Activated CD4-positive, alpha-beta T cell treated with anti-CD3 and anti-CD28 coated beads for 1 hour (primary cell): ENCODE data around the gene KIAA1671.

Experiments
- DNase-seq: peaks from one replicate; pipeline ENCODE4 v3.0.0-alpha.2; 2020

Gene KIAA1671

GRCh38 chr22:25016311-25016710 is 63.8 kb downstream of the KIAA1671 start:
- no peak for DNase-seq

- no peak for DNase-seq
Measured at GRCh38 chr22:25018009-25018408, 65.5 kb downstream of the KIAA1671 start.

DNA sequence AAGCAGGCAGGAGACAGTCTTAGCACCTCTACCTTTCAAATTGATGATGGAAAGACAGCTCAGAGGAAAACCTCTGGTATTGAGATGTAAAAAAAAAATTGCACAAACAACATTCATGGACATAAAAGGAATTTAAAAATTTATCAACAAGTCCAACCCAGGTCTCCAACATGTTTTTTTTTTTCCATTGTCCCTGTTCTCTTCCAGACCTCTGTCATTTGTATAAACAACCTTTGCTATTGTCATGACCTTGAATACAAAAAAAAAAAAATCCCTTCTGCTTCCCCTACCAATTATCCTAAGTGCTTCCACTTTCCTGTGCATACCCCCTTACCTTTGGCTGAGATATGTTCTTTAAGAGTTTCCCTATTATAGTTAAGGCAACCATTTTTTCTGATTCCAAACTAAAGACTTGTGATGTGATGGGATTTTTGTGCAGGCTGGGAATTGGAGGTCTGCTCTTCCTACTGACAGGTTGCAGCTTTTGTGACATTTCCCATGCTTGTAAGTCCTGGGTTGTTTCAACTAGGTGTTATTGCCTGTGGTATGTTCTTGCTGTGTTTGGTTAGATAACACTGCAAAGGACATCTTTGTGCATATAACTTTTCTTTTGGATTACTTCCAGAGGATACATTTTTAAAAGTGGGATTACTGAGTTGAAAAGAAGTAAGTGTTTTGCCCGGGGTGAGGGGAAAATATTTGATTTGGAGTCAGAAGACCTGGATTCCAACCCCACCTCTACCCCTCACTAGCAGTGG is 67.1 kb downstream of the KIAA1671 start:
- DNase-seq: no peak

GRCh38 chr22:25021409-25021808 is 68.9 kb downstream of the KIAA1671 start:
- no peak for DNase-seq

DNA sequence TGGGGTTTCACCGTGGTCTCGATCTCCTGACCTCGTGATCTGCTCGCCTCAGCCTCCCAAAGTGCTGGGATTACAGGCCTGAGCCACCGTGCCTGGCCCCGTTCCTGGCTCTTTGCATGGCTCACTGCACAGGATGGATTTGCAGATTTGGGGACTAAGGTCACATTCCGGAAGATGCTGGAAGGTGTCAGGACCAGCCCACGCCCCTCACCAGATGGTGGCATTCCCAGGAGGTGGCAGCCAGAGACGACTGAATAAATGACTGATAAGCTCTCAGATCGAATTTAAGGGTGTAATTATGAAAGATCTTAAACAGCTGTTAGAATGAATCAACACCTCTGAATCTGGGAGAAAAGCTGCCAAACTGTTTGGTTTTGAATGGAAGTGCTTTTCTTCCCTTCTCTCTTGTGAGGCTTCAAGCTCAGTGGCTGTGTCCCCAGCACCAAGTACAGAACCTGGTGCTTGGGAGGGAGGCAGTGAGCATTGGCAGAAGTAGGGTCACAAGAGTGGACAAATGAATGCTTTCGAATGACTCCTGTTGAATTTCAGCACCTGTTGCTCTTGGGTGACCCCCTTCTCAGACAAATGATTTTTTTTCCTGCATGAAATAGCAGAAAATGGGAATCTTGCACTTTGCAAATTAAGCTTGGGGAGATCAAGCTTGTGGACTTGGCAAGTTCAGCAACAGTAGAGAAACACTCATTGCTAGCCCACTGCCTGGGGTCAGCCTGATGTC is 69.6 kb downstream of the KIAA1671 start:
- DNase-seq: no peak

DNA sequence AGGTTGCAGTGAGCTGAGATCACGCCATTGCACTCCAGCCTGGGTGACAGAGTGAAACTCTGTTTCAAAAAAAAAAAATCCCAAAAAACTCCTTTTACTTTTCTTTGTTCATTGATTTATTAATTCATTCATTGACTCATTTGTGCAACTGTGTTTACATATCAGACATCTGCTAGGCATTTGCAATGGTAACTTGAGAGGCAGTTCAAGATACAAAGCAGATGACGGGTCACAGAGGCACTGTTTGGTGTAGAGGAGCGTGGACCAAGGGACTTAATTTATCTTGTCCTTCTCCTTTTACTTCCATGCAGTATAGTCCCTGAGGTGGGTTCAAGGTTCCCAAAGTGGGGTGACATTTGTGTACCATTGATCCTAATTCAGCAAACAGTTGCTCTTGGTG is 71.4 kb downstream of the KIAA1671 start:
- no peak for DNase-seq

DNA sequence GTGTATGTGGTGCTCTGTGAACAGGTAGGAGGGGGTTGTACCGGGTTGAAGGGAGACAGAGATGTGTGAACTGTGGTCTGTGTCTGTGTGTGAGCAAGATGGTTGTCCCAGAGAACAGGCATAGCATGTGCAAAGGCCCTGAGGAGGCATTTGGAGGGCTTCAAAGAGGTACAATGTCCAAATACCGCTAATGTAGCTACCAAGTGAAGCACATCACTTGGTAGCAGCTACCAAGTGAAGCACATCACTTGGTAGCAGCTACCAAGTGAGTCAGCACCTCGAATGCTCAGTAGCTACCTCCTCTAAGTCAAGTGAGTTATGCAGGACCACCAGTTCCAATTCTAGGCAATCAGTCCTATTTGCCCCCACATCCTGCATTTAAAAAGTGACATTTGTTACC is 72.4 kb downstream of the KIAA1671 start:
- no peak for DNase-seq

- no peak for DNase-seq
Measured at GRCh38 chr22:25025491-25026400, 73.2 kb downstream of the KIAA1671 start.

DNA sequence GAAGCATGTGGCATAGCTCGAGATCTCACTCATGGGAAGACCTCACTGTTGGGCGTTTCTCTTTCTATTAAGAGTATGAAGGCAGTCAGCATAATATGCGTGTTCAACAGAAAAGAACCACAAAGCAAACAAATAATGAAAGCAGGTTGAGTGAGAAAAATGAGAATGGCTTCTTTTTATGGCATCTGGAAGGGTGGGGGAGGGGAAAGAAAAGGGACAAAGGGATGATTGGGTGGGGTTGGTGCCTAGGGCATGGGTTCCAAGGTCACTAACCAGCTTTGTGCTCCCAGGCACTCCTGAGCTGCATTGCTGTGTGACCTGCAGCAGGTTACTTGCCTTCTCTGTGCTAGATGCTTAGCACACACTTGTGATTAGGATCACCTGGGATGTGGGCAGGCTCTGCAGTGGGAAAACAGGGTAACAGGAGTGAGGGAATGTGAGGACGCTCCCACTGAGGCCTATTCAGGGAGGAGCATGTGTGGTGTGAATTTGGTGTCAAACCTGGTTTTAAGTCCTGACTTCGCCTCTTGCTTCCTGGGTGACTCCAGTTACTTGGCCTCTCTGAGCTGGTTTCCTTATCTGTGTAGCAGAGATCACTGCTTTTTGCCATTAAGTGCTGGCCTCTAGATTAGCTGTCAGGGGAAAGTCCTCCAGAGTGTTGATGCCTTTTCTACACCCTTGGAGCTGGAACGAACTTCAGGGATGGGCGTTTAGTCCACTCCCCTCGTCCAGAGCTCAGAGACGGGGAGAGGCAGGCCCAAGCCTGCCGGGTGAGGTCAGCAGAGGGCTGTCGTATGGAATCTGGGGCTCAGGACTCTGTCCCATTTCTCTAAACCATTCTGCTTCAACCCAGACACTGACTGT is 74.8 kb downstream of the KIAA1671 start:
- no peak for DNase-seq

DNA sequence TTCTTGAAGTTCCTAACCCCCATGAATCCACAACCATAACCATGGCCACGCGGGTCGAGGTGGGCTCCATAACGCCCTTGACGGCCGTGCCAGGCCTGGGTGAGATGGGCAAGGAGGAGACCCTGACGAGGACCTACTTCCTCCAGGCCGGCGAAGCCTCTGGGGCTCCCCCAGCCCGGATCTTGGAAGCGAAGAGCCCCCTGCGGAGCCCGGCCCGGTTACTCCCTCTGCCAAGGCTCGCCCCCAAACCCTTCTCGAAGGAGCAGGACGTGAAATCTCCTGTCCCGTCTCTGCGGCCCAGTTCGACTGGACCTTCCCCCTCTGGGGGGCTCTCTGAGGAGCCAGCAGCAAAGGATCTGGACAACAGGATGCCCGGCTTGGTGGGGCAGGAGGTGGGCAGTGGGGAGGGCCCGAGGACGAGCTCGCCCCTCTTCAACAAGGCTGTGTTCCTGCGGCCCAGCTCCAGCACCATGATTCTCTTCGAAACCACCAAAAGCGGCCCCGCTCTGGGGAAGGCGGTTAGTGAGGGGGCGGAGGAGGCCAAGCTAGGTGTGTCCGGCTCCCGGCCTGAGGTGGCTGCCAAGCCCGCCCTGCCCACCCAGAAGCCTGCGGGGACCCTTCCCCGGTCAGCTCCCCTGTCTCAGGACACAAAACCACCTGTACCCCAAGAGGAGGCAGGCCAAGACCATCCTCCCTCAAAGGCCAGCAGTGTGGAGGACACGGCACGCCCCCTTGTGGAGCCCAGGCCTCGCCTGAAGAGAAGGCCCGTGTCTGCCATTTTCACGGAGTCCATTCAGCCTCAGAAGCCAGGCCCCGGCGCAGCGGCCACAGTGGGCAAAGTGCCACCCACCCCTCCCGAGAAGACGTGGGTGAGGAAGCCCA is 75.7 kb downstream of the KIAA1671 start:
- DNase-seq: no peak

DNA sequence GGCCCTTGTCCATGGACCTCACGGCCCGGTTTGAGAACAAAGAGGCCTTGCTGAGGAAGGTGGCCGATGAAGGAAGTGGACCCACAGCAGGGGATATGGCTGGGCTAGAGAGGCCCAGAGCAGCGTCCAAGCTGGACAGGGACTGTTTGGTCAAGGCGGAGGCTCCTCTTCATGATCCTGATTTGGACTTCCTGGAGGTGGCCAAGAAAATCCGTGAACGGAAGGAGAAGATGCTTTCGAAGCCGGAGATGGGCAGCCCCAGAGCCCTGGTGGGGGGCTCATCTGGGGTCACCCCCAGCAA is 76.3 kb downstream of the KIAA1671 start:
- no peak for DNase-seq

- DNase-seq: no peak
Measured at GRCh38 chr22:25029181-25029580, 76.7 kb downstream of the KIAA1671 start.

- no peak for DNase-seq
Measured at GRCh38 chr22:25030636-25031035, 78.1 kb downstream of the KIAA1671 start.

DNA sequence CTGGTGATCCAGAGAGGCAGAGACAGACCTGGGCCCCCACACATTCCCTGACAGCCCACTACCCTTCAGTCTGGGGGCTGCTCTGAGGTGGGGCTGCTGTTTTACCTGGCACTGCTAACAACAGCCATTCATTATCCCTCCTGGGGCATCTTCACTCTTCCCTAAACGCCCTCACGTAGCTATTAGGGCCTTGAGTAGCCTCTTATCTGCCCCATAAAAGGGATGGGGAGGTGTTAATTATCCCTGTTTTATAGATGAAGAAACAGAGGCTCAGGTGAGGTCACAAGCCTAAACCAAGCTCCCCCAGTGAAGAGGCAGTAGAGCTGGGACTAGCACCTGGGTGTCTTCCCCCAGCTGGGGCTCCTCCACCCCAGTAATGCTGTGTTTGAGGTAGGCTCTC is 79.5 kb downstream of the KIAA1671 start:
- DNase-seq: no peak

DNA sequence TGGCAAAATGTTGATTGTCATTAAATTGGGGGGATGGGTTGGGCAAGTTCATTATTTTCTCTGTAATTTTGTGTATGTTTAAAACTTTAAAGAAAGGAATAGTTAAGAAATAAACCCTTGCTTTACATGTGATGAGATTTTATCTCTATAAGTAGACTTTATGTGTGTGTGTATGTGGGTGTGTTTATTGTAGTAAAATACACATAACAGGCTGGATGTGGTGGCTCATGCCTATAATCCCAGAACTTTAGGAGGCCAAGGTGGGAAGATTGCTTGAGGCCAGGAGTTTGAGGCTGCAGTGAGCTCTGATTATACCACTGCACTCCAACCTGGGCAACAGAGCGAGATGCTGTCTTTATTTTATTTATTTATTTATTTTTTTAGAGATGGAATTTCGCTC is 83.2 kb downstream of the KIAA1671 start:
- no peak for DNase-seq

GRCh38 chr22:25038239-25038638 is 85.7 kb downstream of the KIAA1671 start:
- DNase-seq: no peak

DNA sequence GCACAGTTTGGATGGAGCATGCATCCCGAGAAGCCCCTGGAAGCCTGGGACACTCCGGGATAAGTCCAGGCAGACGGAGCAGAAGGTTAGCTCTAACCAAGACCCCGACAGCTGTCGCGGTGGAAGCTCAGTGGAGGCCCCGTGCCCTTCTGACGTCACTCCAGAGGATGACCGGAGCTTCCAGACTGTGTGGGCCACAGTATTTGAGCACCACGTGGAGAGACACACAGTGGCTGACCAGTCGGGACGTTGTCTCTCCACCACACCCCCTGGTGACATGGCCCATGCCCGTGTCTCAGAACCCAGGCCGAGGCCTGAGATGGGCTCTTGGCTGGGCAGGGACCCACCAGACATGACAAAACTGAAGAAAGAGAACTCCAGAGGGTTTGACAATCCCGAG is 86.3 kb downstream of the KIAA1671 start:
- DNase-seq: no peak

- DNase-seq: no peak
Measured at GRCh38 chr22:25039255-25039654, 86.7 kb downstream of the KIAA1671 start.

- DNase-seq: no peak
Measured at GRCh38 chr22:25039754-25040153, 87.2 kb downstream of the KIAA1671 start.

GRCh38 chr22:25045159-25045558 is 92.6 kb downstream of the KIAA1671 start:
- no peak for DNase-seq

DNA sequence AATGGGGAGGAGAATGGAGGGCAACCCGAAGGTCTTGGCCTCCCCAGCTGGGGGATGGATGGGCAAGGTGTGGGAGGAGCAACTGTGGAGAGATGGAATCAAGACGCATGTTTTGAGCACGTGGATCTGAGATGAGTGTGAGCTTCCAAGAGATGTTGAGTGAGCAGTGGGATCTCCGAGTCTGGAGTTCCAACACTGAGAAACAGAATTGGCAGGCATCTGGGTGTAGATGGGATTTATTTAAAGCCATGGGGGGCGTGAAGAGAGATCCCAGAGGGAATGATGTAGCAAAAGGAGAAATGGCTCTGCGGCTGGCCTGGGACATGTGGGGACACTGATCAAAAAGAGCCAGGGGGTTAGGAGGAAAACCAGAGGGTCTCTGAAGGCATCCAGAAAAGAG is 95.6 kb downstream of the KIAA1671 start:
- no peak for DNase-seq
